K562 (cell line): ENCODE data around the gene ZSCAN26. TPM values are rescaled to one million over a fixed set of nuclear protein-coding genes. Genes with fewer than 3 reads are reported as not detected.

Experiments used
- GTF2E2 ChIP-seq: fragments of 200-800 bp; sonication (Bioruptor generic); IDR thresholded peaks from 2 replicates; pipeline ENCODE4 v1.6.1; 2016; ENCODE audit warnings: missing genetic modification characterization, missing compliant biosample characterization
- HNRNPUL1 ChIP-seq: fragments of 200-400 bp; formaldehyde crosslinking; IDR thresholded peaks from 2 replicates; pipeline ENCODE4 v1.6.1; 2017; ENCODE audit warnings: low read length
- POU5F1 ChIP-seq: fragments of 150-350 bp; IDR thresholded peaks from 2 replicates; pipeline ENCODE4 v1.6.1; 2014; ENCODE audit warnings: borderline replicate concordance, low read length, low read depth, mild to moderate bottlenecking; ENCODE audit not compliant: partially characterized antibody
- PTBP1 ChIP-seq: fragments of 200-400 bp; formaldehyde crosslinking; IDR thresholded peaks from 2 replicates; pipeline ENCODE4 v1.6.1; 2017; ENCODE audit warnings: low read depth, low read length
- ZNF212 ChIP-seq: fragments of 450-650 bp; formaldehyde crosslinking; IDR thresholded peaks from 2 replicates; pipeline ENCODE4 v1.4.0; 2020; ENCODE audit warnings: mild to moderate bottlenecking
- polyA plus RNA-seq, 8 experiments: library from polyadenylated mRNA; depleted of rRNA in 4 of 8; stranded (reverse) in 5 of 8; unstranded in 3 of 8; fragments of >200 nt; fragmentation: Nextera tagmentation in 2 of 8; fragmentation: Illumina TruSeq in 1 of 8; extraction: Ambion mirVana in 2 of 8; extraction: Trizol in 1 of 8; gene quantifications; 2 replicates each; pipeline versions ENCODE4 v1.2.1 to v1.2.3, GENCODE V29; 2011 to 2014; ENCODE audit warnings: inconsistent platforms in 1 of 8, missing spikeins in 1 of 8
- total RNA-seq, 7 experiments: library from RNA; depleted of rRNA in 6 of 7; stranded (reverse); fragments of >200 nt in 6 of 7; fragmentation: Illumina TruSeq in 2 of 7; extraction: Trizol in 2 of 7; gene quantifications; 2 replicates each; pipeline versions ENCODE4 v1.2.1 to v1.2.3, GENCODE V29; 2011 to 2021; ENCODE audit warnings: low replicate concordance in 1 of 7
- TF ChIP-seq, protein P1 (sequence below): fragments of 450-650 bp; IDR thresholded peaks from 2 replicates; pipeline ENCODE4 v1.6.1; 2016; ENCODE audit warnings: mild to moderate bottlenecking, moderate library complexity
- TF ChIP-seq, protein P2 (sequence below): IDR thresholded peaks from 2 replicates; pipeline ENCODE4 v1.6.1; 2012; ENCODE audit warnings: low read depth, low read length, improper control_type of control experiment, borderline replicate concordance

Gene ZSCAN26
- total and polyA plus RNA-seq, 9 of the 15 experiments (the other 6 are each of a cell fraction or from before 2014, with no cell fraction given), result 5.9 to 14.2 (median 10.5) TPM

DNA sequence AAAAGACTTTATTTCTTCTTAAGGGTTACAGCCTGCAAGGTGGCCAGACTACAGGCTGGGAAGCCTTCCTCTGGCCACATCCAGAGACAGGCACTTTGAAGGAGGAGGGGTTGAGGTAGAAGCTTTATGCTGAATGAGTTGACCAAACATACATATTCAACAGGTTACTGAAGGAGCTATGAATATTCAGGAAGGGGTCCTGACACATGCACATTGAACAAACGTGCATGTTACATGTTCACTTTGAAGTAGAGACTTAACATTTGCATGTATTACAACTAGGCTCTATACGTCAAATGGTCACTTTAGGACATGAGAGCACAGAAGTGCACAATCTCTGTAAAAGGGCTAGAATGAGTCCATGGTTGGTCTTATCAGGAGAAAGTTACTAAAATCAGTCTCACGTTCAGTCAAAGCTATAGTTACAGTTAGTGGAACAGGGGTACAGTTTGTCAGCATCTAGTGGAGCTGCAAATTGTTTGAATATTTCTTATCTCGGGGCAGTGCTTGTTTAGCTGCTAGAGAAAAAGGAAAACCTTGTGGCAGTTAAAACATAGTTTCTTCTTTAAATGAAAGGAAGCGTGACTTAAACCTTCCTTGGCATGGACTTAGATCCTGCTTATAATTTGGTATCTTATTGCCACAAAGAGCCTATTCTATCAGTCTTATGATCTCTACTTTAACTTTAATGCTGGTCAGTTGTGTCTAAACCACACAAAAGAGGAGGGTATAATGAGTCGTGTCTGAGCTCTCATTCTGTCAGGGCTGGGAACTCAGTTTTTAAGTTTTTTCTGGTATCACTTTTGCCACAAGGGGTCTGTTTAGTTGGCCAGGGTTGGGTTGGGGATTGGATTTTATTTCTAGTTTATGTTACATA is 46.4 kb upstream of the ZSCAN26 start (continued):
- TF ChIP-seq, protein P1, sequence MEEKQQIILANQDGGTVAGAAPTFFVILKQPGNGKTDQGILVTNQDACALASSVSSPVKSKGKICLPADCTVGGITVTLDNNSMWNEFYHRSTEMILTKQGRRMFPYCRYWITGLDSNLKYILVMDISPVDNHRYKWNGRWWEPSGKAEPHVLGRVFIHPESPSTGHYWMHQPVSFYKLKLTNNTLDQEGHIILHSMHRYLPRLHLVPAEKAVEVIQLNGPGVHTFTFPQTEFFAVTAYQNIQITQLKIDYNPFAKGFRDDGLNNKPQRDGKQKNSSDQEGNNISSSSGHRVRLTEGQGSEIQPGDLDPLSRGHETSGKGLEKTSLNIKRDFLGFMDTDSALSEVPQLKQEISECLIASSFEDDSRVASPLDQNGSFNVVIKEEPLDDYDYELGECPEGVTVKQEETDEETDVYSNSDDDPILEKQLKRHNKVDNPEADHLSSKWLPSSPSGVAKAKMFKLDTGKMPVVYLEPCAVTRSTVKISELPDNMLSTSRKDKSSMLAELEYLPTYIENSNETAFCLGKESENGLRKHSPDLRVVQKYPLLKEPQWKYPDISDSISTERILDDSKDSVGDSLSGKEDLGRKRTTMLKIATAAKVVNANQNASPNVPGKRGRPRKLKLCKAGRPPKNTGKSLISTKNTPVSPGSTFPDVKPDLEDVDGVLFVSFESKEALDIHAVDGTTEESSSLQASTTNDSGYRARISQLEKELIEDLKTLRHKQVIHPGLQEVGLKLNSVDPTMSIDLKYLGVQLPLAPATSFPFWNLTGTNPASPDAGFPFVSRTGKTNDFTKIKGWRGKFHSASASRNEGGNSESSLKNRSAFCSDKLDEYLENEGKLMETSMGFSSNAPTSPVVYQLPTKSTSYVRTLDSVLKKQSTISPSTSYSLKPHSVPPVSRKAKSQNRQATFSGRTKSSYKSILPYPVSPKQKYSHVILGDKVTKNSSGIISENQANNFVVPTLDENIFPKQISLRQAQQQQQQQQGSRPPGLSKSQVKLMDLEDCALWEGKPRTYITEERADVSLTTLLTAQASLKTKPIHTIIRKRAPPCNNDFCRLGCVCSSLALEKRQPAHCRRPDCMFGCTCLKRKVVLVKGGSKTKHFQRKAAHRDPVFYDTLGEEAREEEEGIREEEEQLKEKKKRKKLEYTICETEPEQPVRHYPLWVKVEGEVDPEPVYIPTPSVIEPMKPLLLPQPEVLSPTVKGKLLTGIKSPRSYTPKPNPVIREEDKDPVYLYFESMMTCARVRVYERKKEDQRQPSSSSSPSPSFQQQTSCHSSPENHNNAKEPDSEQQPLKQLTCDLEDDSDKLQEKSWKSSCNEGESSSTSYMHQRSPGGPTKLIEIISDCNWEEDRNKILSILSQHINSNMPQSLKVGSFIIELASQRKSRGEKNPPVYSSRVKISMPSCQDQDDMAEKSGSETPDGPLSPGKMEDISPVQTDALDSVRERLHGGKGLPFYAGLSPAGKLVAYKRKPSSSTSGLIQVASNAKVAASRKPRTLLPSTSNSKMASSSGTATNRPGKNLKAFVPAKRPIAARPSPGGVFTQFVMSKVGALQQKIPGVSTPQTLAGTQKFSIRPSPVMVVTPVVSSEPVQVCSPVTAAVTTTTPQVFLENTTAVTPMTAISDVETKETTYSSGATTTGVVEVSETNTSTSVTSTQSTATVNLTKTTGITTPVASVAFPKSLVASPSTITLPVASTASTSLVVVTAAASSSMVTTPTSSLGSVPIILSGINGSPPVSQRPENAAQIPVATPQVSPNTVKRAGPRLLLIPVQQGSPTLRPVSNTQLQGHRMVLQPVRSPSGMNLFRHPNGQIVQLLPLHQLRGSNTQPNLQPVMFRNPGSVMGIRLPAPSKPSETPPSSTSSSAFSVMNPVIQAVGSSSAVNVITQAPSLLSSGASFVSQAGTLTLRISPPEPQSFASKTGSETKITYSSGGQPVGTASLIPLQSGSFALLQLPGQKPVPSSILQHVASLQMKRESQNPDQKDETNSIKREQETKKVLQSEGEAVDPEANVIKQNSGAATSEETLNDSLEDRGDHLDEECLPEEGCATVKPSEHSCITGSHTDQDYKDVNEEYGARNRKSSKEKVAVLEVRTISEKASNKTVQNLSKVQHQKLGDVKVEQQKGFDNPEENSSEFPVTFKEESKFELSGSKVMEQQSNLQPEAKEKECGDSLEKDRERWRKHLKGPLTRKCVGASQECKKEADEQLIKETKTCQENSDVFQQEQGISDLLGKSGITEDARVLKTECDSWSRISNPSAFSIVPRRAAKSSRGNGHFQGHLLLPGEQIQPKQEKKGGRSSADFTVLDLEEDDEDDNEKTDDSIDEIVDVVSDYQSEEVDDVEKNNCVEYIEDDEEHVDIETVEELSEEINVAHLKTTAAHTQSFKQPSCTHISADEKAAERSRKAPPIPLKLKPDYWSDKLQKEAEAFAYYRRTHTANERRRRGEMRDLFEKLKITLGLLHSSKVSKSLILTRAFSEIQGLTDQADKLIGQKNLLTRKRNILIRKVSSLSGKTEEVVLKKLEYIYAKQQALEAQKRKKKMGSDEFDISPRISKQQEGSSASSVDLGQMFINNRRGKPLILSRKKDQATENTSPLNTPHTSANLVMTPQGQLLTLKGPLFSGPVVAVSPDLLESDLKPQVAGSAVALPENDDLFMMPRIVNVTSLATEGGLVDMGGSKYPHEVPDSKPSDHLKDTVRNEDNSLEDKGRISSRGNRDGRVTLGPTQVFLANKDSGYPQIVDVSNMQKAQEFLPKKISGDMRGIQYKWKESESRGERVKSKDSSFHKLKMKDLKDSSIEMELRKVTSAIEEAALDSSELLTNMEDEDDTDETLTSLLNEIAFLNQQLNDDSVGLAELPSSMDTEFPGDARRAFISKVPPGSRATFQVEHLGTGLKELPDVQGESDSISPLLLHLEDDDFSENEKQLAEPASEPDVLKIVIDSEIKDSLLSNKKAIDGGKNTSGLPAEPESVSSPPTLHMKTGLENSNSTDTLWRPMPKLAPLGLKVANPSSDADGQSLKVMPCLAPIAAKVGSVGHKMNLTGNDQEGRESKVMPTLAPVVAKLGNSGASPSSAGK, result peak; percentile 71
- TF ChIP-seq, protein P2, sequence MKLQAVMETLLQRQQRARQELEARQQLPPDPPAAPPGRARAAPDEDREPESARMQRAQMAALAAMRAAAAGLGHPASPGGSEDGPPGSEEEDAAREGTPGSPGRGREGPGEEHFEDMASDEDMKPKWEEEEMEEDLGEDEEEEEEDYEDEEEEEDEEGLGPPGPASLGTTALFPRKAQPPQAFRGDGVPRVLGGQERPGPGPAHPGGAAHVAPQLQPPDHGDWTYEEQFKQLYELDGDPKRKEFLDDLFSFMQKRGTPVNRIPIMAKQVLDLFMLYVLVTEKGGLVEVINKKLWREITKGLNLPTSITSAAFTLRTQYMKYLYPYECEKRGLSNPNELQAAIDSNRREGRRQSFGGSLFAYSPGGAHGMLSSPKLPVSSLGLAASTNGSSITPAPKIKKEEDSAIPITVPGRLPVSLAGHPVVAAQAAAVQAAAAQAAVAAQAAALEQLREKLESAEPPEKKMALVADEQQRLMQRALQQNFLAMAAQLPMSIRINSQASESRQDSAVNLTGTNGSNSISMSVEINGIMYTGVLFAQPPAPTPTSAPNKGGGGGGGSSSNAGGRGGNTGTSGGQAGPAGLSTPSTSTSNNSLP, result peak; percentile 29; the same call in 1 of the 2 replicates
- TF ChIP-seq PTBP1 (no peak), ZNF212 (CRISPR knock-in tag) (peak; percentile 44; the same call in 1 of the 2 replicates), GTF2E2 (tag) (peak; percentile 89), HNRNPUL1 (no peak), POU5F1 (no peak)
